Frontal cortex (tissue), 4 donors: ENCODE measurements around the gene KBTBD8. TPM values are rescaled to one million over a fixed set of nuclear protein-coding genes. Genes with fewer than 3 reads are reported as not detected.

Experiments
- DNase-seq, 2 donors: peaks; one replicate each; pipeline ENCODE4 v3.0.0; 2012; ENCODE audit warnings: low spot score in 2 of 2
- FAIRE-seq: peaks from 2 replicates; lab custom pipeline; 2012; peaks lifted over from hg19 to GRCh38; lab: Jason Lieb, UNC
- total RNA-seq: library from RNA; depleted of rRNA; stranded (reverse); fragments of >200 nt; gene quantifications from one replicate; pipeline ENCODE4 v1.2.3, GENCODE V29; 2014
- donor health status: control.
- donor health status: control.
- donor health status: control.

KBTBD8 gene
- total RNA-seq, 1 donor from 2014 or later = 19.2 TPM

- FAIRE-seq (no peak), DNase-seq (no peak)
These were observed 33.0 kb downstream of the KBTBD8 start for GRCh38 chr3:67030785-67031740.

GRCh38 chr3:67031986-67032385 lies 33.9 kb downstream of the KBTBD8 start:
- no peak for FAIRE-seq
- DNase-seq = no peak

GRCh38 chr3:67033079-67033478 lies 35.0 kb downstream of the KBTBD8 start:
- FAIRE-seq (no peak), DNase-seq (no peak)

- FAIRE-seq (no peak), DNase-seq (no peak)
These were observed 36.3 kb downstream of the KBTBD8 start for GRCh38 chr3:67034371-67034770.

- no peak for DNase-seq
- FAIRE-seq = peak; percentile 75
These were observed 39.5 kb downstream of the KBTBD8 start for GRCh38 chr3:67037615-67038014.

- no peak for FAIRE-seq
- no peak for DNase-seq
These were observed 46.2 kb downstream of the KBTBD8 start for GRCh38 chr3:67044295-67044694.

GRCh38 chr3:67044955-67045354 lies 46.8 kb downstream of the KBTBD8 start:
- FAIRE-seq (no peak), DNase-seq (no peak)

- DNase-seq (no peak), FAIRE-seq (no peak)
These were observed 47.8 kb downstream of the KBTBD8 start for GRCh38 chr3:67045711-67046465.

- no peak for DNase-seq
- no peak for FAIRE-seq
These were observed 48.9 kb downstream of the KBTBD8 start for GRCh38 chr3:67047051-67047450.

GRCh38 chr3:67048067-67048714 lies 50.1 kb downstream of the KBTBD8 start:
- DNase-seq = no peak

GRCh38 chr3:67048715-67049074 lies 50.6 kb downstream of the KBTBD8 start:
- FAIRE-seq (no peak), DNase-seq (no peak)

More at GRCh38 chr3:67048067-67048714, 50.1 kb downstream of the KBTBD8 start:
- no peak for FAIRE-seq

GRCh38 chr3:67059443-67059842 lies 61.3 kb downstream of the KBTBD8 start:
- FAIRE-seq = no peak
- no peak for DNase-seq
